Measurements from ENCODE around the gene C6orf118. TPM values are rescaled to one million over a fixed set of nuclear protein-coding genes. Genes with fewer than 3 reads are reported as not detected.

Gene C6orf118
- total and polyA plus RNA-seq, 2 of the 8 experiments (the other 6 are each of a cell fraction or from before 2014, with no cell fraction given) = 0.35 to 0.58 TPM

DNA sequence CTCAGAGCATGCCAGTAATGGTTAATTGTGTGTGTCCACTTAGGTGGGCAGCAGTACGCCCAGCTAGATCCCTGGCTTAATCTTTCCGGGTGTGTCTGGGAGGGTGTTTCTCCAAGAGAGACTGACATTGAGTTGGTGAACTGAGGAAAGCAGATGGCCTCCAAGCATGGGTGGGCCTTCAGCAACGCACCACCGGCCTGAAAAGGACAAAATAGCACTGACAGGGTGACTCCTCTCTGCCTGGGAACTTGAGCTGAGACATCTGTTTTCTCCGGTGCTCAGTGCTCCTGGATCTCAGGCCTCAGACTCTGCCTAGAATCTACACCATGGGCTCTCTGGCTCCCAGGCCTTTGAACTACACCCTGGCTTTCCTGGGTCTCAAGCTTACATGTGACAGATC is 43.2 kb downstream of the C6orf118 start (continued):
- TF ChIP-seq BRCA1 (IDR thresholded peaks at IDR 0.05; ENCODE audit: low read depth, low read length) = no peak
- no peak for TF ChIP-seq TCF12 (IDR thresholded peaks at IDR 0.05; ENCODE audit: low read depth, low read length)
- TF ChIP-seq GTF2F1 (IDR thresholded peaks at IDR 0.05; ENCODE audit: borderline replicate concordance, low read depth, low read length) = no peak
- no peak for TF ChIP-seq CEBPB (IDR thresholded peaks at IDR 0.05; ENCODE audit: low read depth, low read length)
- TF ChIP-seq, protein P1, sequence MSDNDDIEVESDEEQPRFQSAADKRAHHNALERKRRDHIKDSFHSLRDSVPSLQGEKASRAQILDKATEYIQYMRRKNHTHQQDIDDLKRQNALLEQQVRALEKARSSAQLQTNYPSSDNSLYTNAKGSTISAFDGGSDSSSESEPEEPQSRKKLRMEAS (IDR thresholded peaks at IDR 0.05) = no peak
